Brain microvascular endothelial cell (primary cell): ENCODE results near the gene CAMP.

ENCODE experiments used
- DNase-seq: peaks from one replicate; pipeline ENCODE4 v3.0.0-alpha.2; 2020
- H3K27ac ChIP-seq: fragments of 250-450 bp; sonication (Bioruptor Pico); 2 replicates; pipeline ENCODE4 v1.5.1; 2020; ENCODE audit warnings: mild to moderate bottlenecking, moderate library complexity
- H3K27me3 ChIP-seq: fragments of 250-450 bp; sonication (Bioruptor Pico); replicated peaks from 2 replicates; pipeline ENCODE4 v1.5.1; 2020; ENCODE audit warnings: mild to moderate bottlenecking
- H3K36me3 ChIP-seq: fragments of 250-450 bp; sonication (Bioruptor Pico); replicated peaks from 2 replicates; pipeline ENCODE4 v1.5.1; 2020; ENCODE audit warnings: mild to moderate bottlenecking
- H3K4me3 ChIP-seq: 2 replicates; pipeline ENCODE4 v1.5.1; 2011; ENCODE audit warnings: low read depth, mild to moderate bottlenecking, control low read depth, low read length, moderate library complexity
- in situ Hi-C: cut with HindIII; loops from 2 replicates; pipeline ENCODE4 v1.10.0; 2017; ENCODE audit warnings: low sequenced_read_pairs, low pct_ligation_motif_present
- TF ChIP-seq, protein P1 (sequence below): IDR thresholded peaks from 2 replicates; pipeline ENCODE4 v1.5.1; 2011; ENCODE audit warnings: low read depth, mild to moderate bottlenecking, moderate library complexity, low read length, control low read depth, inconsistent platforms; ENCODE audit errors: missing control alignments

The CAMP gene, protein sequence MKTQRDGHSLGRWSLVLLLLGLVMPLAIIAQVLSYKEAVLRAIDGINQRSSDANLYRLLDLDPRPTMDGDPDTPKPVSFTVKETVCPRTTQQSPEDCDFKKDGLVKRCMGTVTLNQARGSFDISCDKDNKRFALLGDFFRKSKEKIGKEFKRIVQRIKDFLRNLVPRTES

DNA sequence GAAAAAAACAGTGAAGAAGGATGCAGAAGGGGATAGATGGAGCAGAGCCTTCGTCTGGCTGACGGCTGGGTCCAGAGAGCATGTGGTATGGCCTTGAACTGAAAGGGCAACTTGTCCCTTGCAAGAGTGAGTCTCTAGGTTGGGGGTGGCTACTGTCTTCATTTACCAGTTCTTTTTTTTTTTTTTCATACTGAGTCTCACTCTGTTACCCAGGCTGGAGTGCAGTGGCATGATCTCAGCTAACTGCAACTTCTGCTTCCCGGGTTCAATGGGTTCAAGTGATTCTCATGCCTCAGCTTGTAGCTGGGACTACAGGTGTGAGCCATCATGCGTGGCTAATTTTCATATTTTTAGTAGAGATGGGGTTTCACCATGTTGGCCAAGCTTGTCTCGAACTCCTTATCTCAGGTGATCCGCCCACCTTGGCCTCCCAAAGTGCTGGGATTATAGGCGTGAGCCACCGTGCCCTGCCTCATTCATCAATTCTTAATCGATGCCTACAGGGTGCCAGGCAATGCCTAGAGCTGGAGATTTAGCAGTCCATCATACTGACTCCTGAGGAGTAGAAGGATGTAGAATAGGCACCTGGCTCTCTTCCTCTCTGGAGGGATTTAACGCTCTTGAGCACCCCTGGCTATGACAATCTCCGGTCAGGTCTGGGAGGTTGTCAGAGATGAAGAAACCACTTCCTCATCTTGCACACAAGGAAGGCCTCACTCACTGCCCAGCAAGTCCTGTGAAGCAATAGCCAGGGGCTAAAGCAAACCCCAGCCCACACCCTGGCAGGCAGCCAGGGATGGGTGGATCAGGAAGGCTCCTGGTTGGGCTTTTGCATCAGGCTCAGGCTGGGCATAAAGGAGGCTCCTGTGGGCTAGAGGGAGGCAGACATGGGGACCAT is at the start of gene CAMP:
Gene CAMP, plus strand, starts transcription at position 880 of the 898 bp plus-strand sequence. Its CDS starts 17 bp downstream, at position 897.
- no peak within 1 kb of the TSS for H3K4me3 ChIP-seq
- in situ Hi-C loops, result no loop called here
- H3K27ac ChIP-seq, result no peak within 1 kb of the TSS
- H3K27me3 ChIP-seq, result peaks cover 2% of the 10 kb centered on the region
- TF ChIP-seq, protein P1, sequence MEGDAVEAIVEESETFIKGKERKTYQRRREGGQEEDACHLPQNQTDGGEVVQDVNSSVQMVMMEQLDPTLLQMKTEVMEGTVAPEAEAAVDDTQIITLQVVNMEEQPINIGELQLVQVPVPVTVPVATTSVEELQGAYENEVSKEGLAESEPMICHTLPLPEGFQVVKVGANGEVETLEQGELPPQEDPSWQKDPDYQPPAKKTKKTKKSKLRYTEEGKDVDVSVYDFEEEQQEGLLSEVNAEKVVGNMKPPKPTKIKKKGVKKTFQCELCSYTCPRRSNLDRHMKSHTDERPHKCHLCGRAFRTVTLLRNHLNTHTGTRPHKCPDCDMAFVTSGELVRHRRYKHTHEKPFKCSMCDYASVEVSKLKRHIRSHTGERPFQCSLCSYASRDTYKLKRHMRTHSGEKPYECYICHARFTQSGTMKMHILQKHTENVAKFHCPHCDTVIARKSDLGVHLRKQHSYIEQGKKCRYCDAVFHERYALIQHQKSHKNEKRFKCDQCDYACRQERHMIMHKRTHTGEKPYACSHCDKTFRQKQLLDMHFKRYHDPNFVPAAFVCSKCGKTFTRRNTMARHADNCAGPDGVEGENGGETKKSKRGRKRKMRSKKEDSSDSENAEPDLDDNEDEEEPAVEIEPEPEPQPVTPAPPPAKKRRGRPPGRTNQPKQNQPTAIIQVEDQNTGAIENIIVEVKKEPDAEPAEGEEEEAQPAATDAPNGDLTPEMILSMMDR, result no peak
- H3K36me3 ChIP-seq, result no peaks in the 10 kb centered on the region
- DNase-seq, result no peak

DNA sequence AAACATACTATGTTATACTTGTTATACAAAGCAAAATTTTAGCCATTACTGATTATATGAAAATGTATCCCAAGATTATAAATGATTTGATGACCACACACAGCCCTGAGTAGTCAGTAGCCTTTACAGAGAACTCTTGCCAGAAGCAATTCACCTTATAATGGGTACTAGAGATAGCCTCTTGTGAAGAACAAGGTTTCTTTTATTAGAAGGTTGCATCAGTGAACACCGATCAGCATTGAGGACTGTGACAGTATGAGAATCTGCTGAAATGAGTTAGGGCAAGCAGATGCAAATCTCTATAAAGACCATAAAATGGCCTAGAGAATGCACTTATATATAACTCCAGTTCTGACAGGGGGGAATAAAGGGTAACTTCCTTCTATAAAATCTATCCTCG is 45.2 kb upstream of the CAMP start:
- Histone ChIP-seq H3K27me3 (no peaks in the 10 kb centered on the region), H3K4me3 (no peak overlapping the region), H3K27ac (no peak overlapping the region), H3K36me3 (peaks cover 16% of the 10 kb centered on the region)
- in situ Hi-C loops, result no loop called here
- no peak for DNase-seq
- TF ChIP-seq, protein P1, result no peak

DNA sequence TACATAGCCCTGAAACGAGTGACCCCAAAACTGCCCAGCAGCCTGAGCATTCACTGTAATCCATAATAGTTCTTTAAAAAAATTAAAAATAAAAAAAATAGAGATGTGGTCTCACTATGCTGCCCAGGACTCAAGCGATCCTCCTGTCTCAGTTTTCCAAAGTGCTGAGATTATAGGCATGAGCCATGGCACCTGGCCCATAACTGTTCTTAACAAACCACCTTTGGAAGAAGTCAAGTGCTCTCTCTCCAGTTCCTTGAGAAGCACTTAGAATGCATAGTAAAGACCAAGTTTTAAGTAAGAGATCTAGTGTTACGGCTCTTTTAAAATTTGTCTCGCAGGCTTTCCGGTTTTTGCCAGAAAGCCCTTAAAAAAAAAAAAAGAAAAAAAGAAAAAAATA is 43.3 kb upstream of the CAMP start:
- Histone ChIP-seq H3K4me3 (no peak overlapping the region), H3K27ac (no peak overlapping the region), H3K36me3 (peaks cover 16% of the 10 kb centered on the region), H3K27me3 (no peaks in the 10 kb centered on the region)
- DNase-seq, result no peak
- in situ Hi-C loops, result no loop called here
- TF ChIP-seq, protein P1, result no peak

DNA sequence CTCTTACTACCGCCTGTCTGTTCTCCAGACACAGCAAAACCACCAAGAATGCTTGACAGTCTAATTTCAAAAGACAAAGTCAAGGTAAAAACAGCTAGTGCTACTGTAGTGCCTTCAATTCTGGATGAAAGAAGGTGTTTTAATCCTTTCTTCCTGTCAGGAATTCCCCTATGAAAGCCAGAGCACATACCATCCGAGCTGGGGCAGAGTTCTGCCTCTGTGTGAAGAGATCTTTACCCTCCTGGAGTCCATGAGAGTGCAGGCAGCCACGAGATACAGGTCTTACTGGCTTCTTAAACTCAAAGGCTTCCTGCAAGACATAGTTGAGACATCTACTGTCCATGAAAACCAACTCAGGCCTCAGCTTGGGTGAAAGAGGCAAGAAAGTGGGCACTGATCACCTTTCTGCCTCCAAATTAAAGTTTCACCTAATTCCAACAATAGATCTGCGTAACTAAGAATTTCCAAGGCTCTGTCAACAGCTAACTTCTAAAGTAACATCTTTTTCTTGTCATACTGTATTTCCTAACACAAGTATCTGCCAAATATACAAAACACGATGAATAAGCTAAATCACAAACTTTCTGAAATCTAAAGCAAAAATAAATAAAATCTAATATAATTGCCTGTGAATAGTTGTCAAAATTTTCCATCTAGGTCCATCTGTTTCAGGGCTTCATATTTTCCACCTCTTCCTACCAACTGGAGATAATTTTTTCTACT is 42.6 kb upstream of the CAMP start:
- Histone ChIP-seq H3K27ac (no peak overlapping the region), H3K4me3 (no peak overlapping the region), H3K27me3 (no peaks in the 10 kb centered on the region), H3K36me3 (peaks cover 12% of the 10 kb centered on the region)
- TF ChIP-seq, protein P1, result no peak
- DNase-seq, result no peak
- in situ Hi-C loops, result no loop called here

DNA sequence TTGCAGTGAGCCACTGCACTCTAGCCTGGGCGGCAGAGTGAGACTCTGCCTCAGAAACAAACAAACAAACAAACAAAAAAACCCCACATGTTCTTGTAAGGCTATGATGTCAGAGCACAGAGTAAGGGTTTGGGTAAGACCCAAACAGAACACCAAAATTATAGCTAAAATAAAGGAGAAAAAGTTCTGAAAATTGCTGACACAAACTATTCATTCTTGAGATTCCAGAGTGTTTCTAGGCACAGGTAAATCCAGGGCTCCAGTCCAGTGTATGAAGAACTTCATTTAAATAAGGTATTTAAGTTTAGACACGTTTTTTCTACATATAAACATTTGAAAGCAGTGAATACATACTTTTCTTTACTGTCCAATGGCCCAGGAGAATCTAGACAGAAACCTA is 39.0 kb upstream of the CAMP start:
- Histone ChIP-seq H3K27ac (no peak overlapping the region), H3K36me3 (peaks cover 3% of the 10 kb centered on the region), H3K27me3 (no peaks in the 10 kb centered on the region), H3K4me3 (no peak overlapping the region)
- DNase-seq, result no peak
- TF ChIP-seq, protein P1, result no peak
- in situ Hi-C loops, result no loop called here
